Activated naive CD8-positive, alpha-beta T cell treated with anti-CD3 and anti-CD28 coated beads, Interleukin-2, amount 10 ng/mL, durations not matched to agents 7 days and 5 days (primary cell): Measurements from ENCODE around the gene ZNF384. TPM values are rescaled to one million over a fixed set of nuclear protein-coding genes. Genes with fewer than 3 reads are reported as not detected.

Source experiments
- ATAC-seq: fragments of 150-1000 bp; cut with Tn5 transposase; one replicate; pipeline ENCODE4 v1.10.0; 2021; ENCODE audit warnings: low read depth, moderate library complexity
- POLR2A ChIA-PET: fragments of 350-600 bp; sonication (Branson Sonifier 250); formaldehyde crosslinking; loops from one replicate; lab custom pipeline; 2021; ENCODE audit warnings: antibody characterized with exemption; lab: Charles Lee
- DNase-seq: peaks from one replicate; pipeline ENCODE4 v3.0.0; 2021
- H3K27ac Mint-ChIP-seq: one replicate; pipeline ENCODE4 v1.8.0; 2022; ENCODE audit warnings: mild to moderate bottlenecking, mixed read lengths
- H3K27me3 Mint-ChIP-seq: one replicate; pipeline ENCODE4 v1.8.0; 2022; ENCODE audit warnings: mild to moderate bottlenecking, moderate library complexity, mixed read lengths
- H3K36me3 Mint-ChIP-seq: one replicate; pipeline ENCODE4 v1.8.0; 2021; ENCODE audit warnings: mild to moderate bottlenecking, mixed read lengths
- H3K4me1 Mint-ChIP-seq: one replicate; pipeline ENCODE4 v1.8.0; 2021; ENCODE audit warnings: mixed read lengths
- H3K4me3 Mint-ChIP-seq: one replicate; pipeline ENCODE4 v1.8.0; 2022; ENCODE audit warnings: mild to moderate bottlenecking, moderate library complexity, mixed read lengths
- H3K9me3 Mint-ChIP-seq: one replicate; pipeline ENCODE4 v1.8.0; 2021; ENCODE audit warnings: mixed read lengths
- total RNA-seq, 2 experiments: library from RNA; stranded (reverse); gene quantifications; one replicate each; pipeline ENCODE4 v1.2.3, GENCODE V29; 2021

Gene ZNF384
- total RNA-seq, 2 experiments from 2014 or later: 79.5 to 88.2 TPM

- POLR2A ChIA-PET: interaction anchor here (0.7 to 1.9 kb wide), 2 partner anchors 23 to 57 kb away, joined by 3 to 6 read pairs; partner anchors contain the start of gene ZNF384
- DNase-seq: no peak
- peaks cover 13% of the 10 kb centered on the region for H3K4me1 Mint-ChIP-seq
- no peaks in the 10 kb centered on the region for H3K27me3 Mint-ChIP-seq
- H3K27ac Mint-ChIP-seq: no peak overlapping the region
- ATAC-seq: no peak
- H3K36me3 Mint-ChIP-seq: peaks cover 17% of the 10 kb centered on the region
- peaks cover 1% of the 10 kb centered on the region for H3K9me3 Mint-ChIP-seq
- no peak overlapping the region for H3K4me3 Mint-ChIP-seq
These were observed 23.0 kb downstream of the ZNF384 start for GRCh38 chr12:6666211-6666610.

GRCh38 chr12:6664902-6665301 is 24.3 kb downstream of the ZNF384 start:
- Mint-ChIP-seq H3K9me3 (peaks cover 1% of the 10 kb centered on the region), H3K27ac (no peak overlapping the region), H3K4me1 (peaks cover 13% of the 10 kb centered on the region), H3K27me3 (no peaks in the 10 kb centered on the region), H3K4me3 (no peak overlapping the region), H3K36me3 (peaks cover 10% of the 10 kb centered on the region)
- ATAC-seq: no peak
- POLR2A ChIA-PET: interaction anchor here (1.1 to 2.4 kb wide), 3 partner anchors 24 to 73 kb away, joined by 5 to 22 read pairs (median 10); partner anchors contain the start of gene ZNF384
- DNase-seq: no peak

- POLR2A ChIA-PET: interaction anchor here (0.5 to 2.4 kb wide), 6 partner anchors 11 to 445 kb away, joined by 3 to 22 read pairs (median 3); partner anchors contain the start of gene ZNF384
- DNase-seq: peak; percentile 88
- ATAC-seq: peak; percentile 99
- H3K27me3 Mint-ChIP-seq: no peaks in the 10 kb centered on the region
- H3K9me3 Mint-ChIP-seq: peaks cover 1% of the 10 kb centered on the region
- peaks cover 8% of the 10 kb centered on the region for H3K36me3 Mint-ChIP-seq
- peak within 1 kb of the TSS; percentile 100 for H3K4me3 Mint-ChIP-seq
- H3K4me1 Mint-ChIP-seq: peaks cover 13% of the 10 kb centered on the region
- H3K27ac Mint-ChIP-seq: peak within 1 kb of the TSS; percentile 99
These were observed 26.1 kb downstream of the ZNF384 start, which contains the start of gene ING4 for GRCh38 chr12:6662906-6663742. ING4 (minus strand) TSS chr12:6663119; CDS start chr12:6663101, 18 bp downstream.

- DNase-seq (no peak), ATAC-seq (peak; percentile 58)
- POLR2A ChIA-PET: interaction anchor here (0.8 to 1.3 kb wide), 2 partner anchors 30 to 54 kb away, joined by 3 to 4 read pairs; no protein-coding TSS in a partner anchor
- peak overlapping the region; percentile 100 for H3K4me3 Mint-ChIP-seq
- no peaks in the 10 kb centered on the region for H3K27me3 Mint-ChIP-seq
- H3K27ac Mint-ChIP-seq: peak overlapping the region; percentile 99
- H3K9me3 Mint-ChIP-seq: peaks cover 1% of the 10 kb centered on the region
- H3K36me3 Mint-ChIP-seq: peaks cover 5% of the 10 kb centered on the region
- H3K4me1 Mint-ChIP-seq: peaks cover 13% of the 10 kb centered on the region
These were observed 26.6 kb downstream of the ZNF384 start for GRCh38 chr12:6662602-6662905.

- ATAC-seq (no peak), DNase-seq (no peak)
- H3K4me1 Mint-ChIP-seq: peaks cover 3% of the 10 kb centered on the region
- H3K27me3 Mint-ChIP-seq: no peaks in the 10 kb centered on the region
- H3K4me3 Mint-ChIP-seq: no peak overlapping the region
- H3K36me3 Mint-ChIP-seq: peaks cover 23% of the 10 kb centered on the region
- no peak overlapping the region for H3K27ac Mint-ChIP-seq
- POLR2A ChIA-PET: no interaction called here
- H3K9me3 Mint-ChIP-seq: no peaks in the 10 kb centered on the region
These were observed 35.2 kb downstream of the ZNF384 start for GRCh38 chr12:6653987-6654386.

- peaks cover 3% of the 10 kb centered on the region for H3K4me1 Mint-ChIP-seq
- H3K4me3 Mint-ChIP-seq: no peak overlapping the region
- no peak overlapping the region for H3K27ac Mint-ChIP-seq
- H3K9me3 Mint-ChIP-seq: no peaks in the 10 kb centered on the region
- POLR2A ChIA-PET: no interaction called here
- ATAC-seq (no peak), DNase-seq (no peak)
- no peaks in the 10 kb centered on the region for H3K27me3 Mint-ChIP-seq
- H3K36me3 Mint-ChIP-seq: peaks cover 23% of the 10 kb centered on the region
These were observed 35.8 kb downstream of the ZNF384 start for GRCh38 chr12:6653342-6653741.

GRCh38 chr12:6652391-6652790 is 36.8 kb downstream of the ZNF384 start:
- ATAC-seq: no peak
- Mint-ChIP-seq H3K4me3 (no peak overlapping the region), H3K36me3 (peaks cover 26% of the 10 kb centered on the region), H3K27me3 (no peaks in the 10 kb centered on the region), H3K4me1 (peaks cover 3% of the 10 kb centered on the region), H3K9me3 (no peaks in the 10 kb centered on the region), H3K27ac (no peak overlapping the region)
- no peak for DNase-seq
- POLR2A ChIA-PET: interaction anchor here (0.9 kb wide), 1 partner anchor 17 kb away, joined by 3 read pairs; the partner anchor contains the start of gene LPAR5

GRCh38 chr12:6650832-6651231 is 38.3 kb downstream of the ZNF384 start:
- Mint-ChIP-seq H3K36me3 (peaks cover 34% of the 10 kb centered on the region), H3K27me3 (no peaks in the 10 kb centered on the region), H3K4me3 (no peak overlapping the region), H3K27ac (no peak overlapping the region), H3K9me3 (peaks cover 3% of the 10 kb centered on the region), H3K4me1 (peaks cover 13% of the 10 kb centered on the region)
- POLR2A ChIA-PET: no interaction called here
- DNase-seq (no peak), ATAC-seq (no peak)

GRCh38 chr12:6647083-6647604 is 42.0 kb downstream of the ZNF384 start, which contains the start of gene ACRBP:
ACRBP (minus strand) TSS chr12:6647432; CDS start chr12:6647366, 66 bp downstream.
- POLR2A ChIA-PET: interaction anchor here (0.5 to 2.0 kb wide), 3 partner anchors 12 to 19 kb away, joined by 3 to 10 read pairs (median 3); partner anchors contain the start of gene LPAR5
- peak within 1 kb of the TSS; percentile 74 for H3K4me3 Mint-ChIP-seq
- peak; percentile 64 for DNase-seq
- peak within 1 kb of the TSS; percentile 64 for H3K27ac Mint-ChIP-seq
- peaks cover 17% of the 10 kb centered on the region for H3K9me3 Mint-ChIP-seq
- H3K36me3 Mint-ChIP-seq: peaks cover 45% of the 10 kb centered on the region
- no peaks in the 10 kb centered on the region for H3K27me3 Mint-ChIP-seq
- peaks cover 17% of the 10 kb centered on the region for H3K4me1 Mint-ChIP-seq
- peak; percentile 69 for ATAC-seq

GRCh38 chr12:6646276-6647082 is 42.7 kb downstream of the ZNF384 start:
- Mint-ChIP-seq H3K4me1 (peaks cover 17% of the 10 kb centered on the region), H3K9me3 (peaks cover 20% of the 10 kb centered on the region), H3K27ac (peak overlapping the region; percentile 64), H3K27me3 (peaks cover 3% of the 10 kb centered on the region), H3K36me3 (peaks cover 47% of the 10 kb centered on the region), H3K4me3 (peak overlapping the region; percentile 74)
- DNase-seq: no peak
- POLR2A ChIA-PET: interaction anchor here (0.5 to 2.0 kb wide), 3 partner anchors 11 to 19 kb away, joined by 3 to 10 read pairs (median 3); partner anchors contain the start of gene LPAR5
- no peak for ATAC-seq

- peaks cover 20% of the 10 kb centered on the region for H3K9me3 Mint-ChIP-seq
- H3K4me1 Mint-ChIP-seq: peaks cover 17% of the 10 kb centered on the region
- DNase-seq: no peak
- ATAC-seq: no peak
- H3K36me3 Mint-ChIP-seq: peaks cover 45% of the 10 kb centered on the region
- H3K27me3 Mint-ChIP-seq: peaks cover 3% of the 10 kb centered on the region
- no peak overlapping the region for H3K27ac Mint-ChIP-seq
- POLR2A ChIA-PET: interaction anchor here (1.1 to 1.8 kb wide), 3 partner anchors 10 to 79 kb away, joined by 3 to 5 read pairs (median 4); partner anchors contain the start of genes COPS7A and LPAR5
- H3K4me3 Mint-ChIP-seq: no peak overlapping the region
These were observed 44.3 kb downstream of the ZNF384 start for GRCh38 chr12:6644903-6645302.

- Mint-ChIP-seq H3K36me3 (peaks cover 45% of the 10 kb centered on the region), H3K9me3 (peaks cover 20% of the 10 kb centered on the region), H3K27me3 (peaks cover 3% of the 10 kb centered on the region), H3K27ac (no peak overlapping the region), H3K4me3 (no peak overlapping the region), H3K4me1 (peaks cover 20% of the 10 kb centered on the region)
- DNase-seq (no peak), ATAC-seq (no peak)
- POLR2A ChIA-PET: interaction anchor here (1.1 to 1.8 kb wide), 3 partner anchors 9 to 80 kb away, joined by 3 to 5 read pairs (median 4); partner anchors contain the start of genes COPS7A and LPAR5
These were observed 44.9 kb downstream of the ZNF384 start for GRCh38 chr12:6644257-6644596.
